A673 (cell line): ENCODE data around the gene CREBRF. TPM values are rescaled to one million over a fixed set of nuclear protein-coding genes. Genes with fewer than 3 reads are reported as not detected.
"Not testable (repeated sequence)": the region's sequence is repeated elsewhere in the genome, so short reads cannot be mapped to it uniquely, and the experiment has no call there.

Experiments used
- BruUV-seq: library from RNA; stranded (reverse); fragments of 400-500 nt; replicated peaks from 2 replicates; lab custom pipeline; 2021; lab: Mats Ljungman, UMichigan
- CTCF ChIA-PET: fragments of 300-600 bp; sonication (Branson Sonifier 250); formaldehyde crosslinking; loops from one replicate; lab custom pipeline; 2022; ENCODE audit warnings: antibody characterized with exemption; lab: Charles Lee
- POLR2A ChIA-PET: fragments of 300-600 bp; sonication (Branson Sonifier 250); formaldehyde crosslinking; loops from one replicate; lab custom pipeline; 2022; ENCODE audit warnings: antibody characterized with exemption; ENCODE audit not compliant: low non-redundant PET; lab: Charles Lee
- DNase-seq: peaks from one replicate; pipeline ENCODE4 v3.0.0-alpha.2; 2015; ENCODE audit warnings: low spot score
- H3K27ac ChIP-seq: fragments of 200-600 bp; sonication (generic); 2 replicates; pipeline ENCODE4 v1.5.1; 2016; ENCODE audit warnings: mixed run types, low read depth, mild to moderate bottlenecking, mixed read lengths, antibody characterized with exemption, low read length; ENCODE audit not compliant: poor library complexity, severe bottlenecking
- H3K27me3 ChIP-seq: fragments of 200-600 bp; sonication (generic); replicated peaks from 2 replicates; pipeline ENCODE4 v1.6.1; 2017; ENCODE audit warnings: mixed run types, low read depth, mild to moderate bottlenecking, mixed read lengths, antibody characterized with exemption, low read length; ENCODE audit not compliant: insufficient read depth, poor library complexity
- H3K36me3 ChIP-seq: fragments of 200-600 bp; sonication (generic); 2 replicates; pipeline ENCODE4 v1.6.1; 2016; ENCODE audit warnings: mixed run types, mild to moderate bottlenecking, mixed read lengths, antibody characterized with exemption, low read length; ENCODE audit not compliant: insufficient read depth, poor library complexity, severe bottlenecking
- H3K4me1 ChIP-seq: fragments of 200-600 bp; sonication (generic); 2 replicates; pipeline ENCODE4 v1.6.1; 2017; ENCODE audit warnings: mixed run types, mild to moderate bottlenecking, mixed read lengths, antibody characterized with exemption, low read length; ENCODE audit not compliant: insufficient read depth, poor library complexity, severe bottlenecking
- H3K4me3 ChIP-seq: fragments of 200-600 bp; sonication (generic); 2 replicates; pipeline ENCODE4 v1.5.1; 2016; ENCODE audit warnings: low read depth, mixed run types, mild to moderate bottlenecking, mixed read lengths, low read length; ENCODE audit not compliant: poor library complexity, severe bottlenecking
- H3K9me3 ChIP-seq: fragments of 200-600 bp; sonication (generic); 2 replicates; pipeline ENCODE4 v1.6.1; 2016; ENCODE audit warnings: mixed run types, low read depth, mild to moderate bottlenecking, mixed read lengths, antibody characterized with exemption, low read length; ENCODE audit not compliant: poor library complexity, severe bottlenecking
- CTCF ChIP-seq: fragments of 300-800, 200-600 bp; sonication (generic); conservative IDR thresholded peaks from 2 replicates; pipeline ENCODE4 v1.5.1; 2017; ENCODE audit warnings: low read depth, mild to moderate bottlenecking, antibody characterized with exemption, low read length, moderate library complexity, mixed read lengths
- EZH2 ChIP-seq: fragments of 200-600 bp; sonication (generic); IDR thresholded peaks from 2 replicates; pipeline ENCODE4 v1.6.1; 2017; ENCODE audit warnings: borderline replicate concordance, low read depth, mild to moderate bottlenecking, mixed read lengths, antibody characterized with exemption, low read length; ENCODE audit not compliant: poor library complexity, severe bottlenecking
- intact Hi-C: fragments of 100-400 bp; cut with micrococcal nuclease; formaldehyde crosslinking; loops from one replicate; pipeline ENCODE4 v1.10.0; 2022; ENCODE audit not compliant: unreplicated experiment
- total RNA-seq: library from RNA; stranded (reverse); gene quantifications from 2 replicates; pipeline ENCODE4 v1.2.3, GENCODE V29; 2021

Gene CREBRF
- total RNA-seq, 1 experiment from 2014 or later = 1.5 TPM

DNA sequence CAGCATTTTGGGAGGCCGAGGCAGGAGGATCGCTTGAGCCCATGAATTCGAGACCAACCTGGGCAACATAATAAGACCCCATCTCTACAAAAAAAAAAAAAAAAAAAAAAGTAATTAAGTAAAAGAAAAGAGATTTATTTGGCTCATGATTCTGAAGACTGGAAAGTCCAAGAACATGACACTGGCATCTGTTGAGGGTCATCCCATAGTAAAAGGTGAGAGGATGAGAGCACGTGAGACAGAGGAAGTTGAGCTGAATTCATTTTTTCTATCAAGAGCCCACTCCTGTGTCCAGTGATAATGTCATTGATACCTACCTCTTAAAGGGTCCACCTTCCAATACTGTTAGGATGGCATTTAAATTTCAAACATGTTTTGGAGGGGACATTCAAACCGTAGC is 19.8 kb downstream of the CREBRF start:
- intact Hi-C loops = no loop called here
- BruUV-seq = no TSS peak
- Histone ChIP-seq H3K4me3 (no peak overlapping the region), H3K4me1 (no peaks in the 10 kb centered on the region), H3K27ac (no peak overlapping the region), H3K27me3 (no peaks in the 10 kb centered on the region), H3K36me3 (no peaks in the 10 kb centered on the region), H3K9me3 (no peaks in the 10 kb centered on the region)
- no peak for TF ChIP-seq EZH2
- no peak for TF ChIP-seq CTCF
- ChIA-PET CTCF (no interaction called here), POLR2A (no interaction called here)
- DNase-seq = no peak

DNA sequence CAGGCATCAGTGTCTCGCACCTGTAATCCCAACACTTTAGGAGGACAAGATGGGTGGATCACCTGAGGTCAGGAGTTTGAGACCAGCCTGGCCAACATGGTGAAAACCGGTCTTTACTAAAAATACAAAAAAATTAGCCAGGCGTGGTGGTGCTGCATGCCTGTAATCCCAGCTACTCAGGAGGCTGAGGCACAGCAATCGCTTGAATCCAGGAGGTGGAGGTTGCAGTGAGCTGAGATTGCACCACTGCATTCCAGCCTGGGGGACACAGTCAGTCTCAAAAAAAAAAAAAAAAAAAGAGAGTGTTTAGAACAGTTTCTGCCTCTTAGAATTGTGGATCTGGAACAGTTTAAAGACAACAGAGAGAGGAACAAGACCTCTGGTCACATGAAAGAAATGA is 20.3 kb downstream of the CREBRF start:
- H3K27ac ChIP-seq, BruUV-seq, DNase-seq, H3K4me1 ChIP-seq, POLR2A ChIA-PET, H3K27me3 ChIP-seq, H3K36me3 ChIP-seq, CTCF ChIA-PET, H3K9me3 ChIP-seq, H3K4me3 ChIP-seq, intact Hi-C loops: not testable (repeated sequence)

- intact Hi-C loops = no loop called here
- ChIA-PET POLR2A (no interaction called here), CTCF (no interaction called here)
- TF ChIP-seq EZH2 (no peak), CTCF (no peak)
- Histone ChIP-seq H3K27ac (no peak overlapping the region), H3K9me3 (no peaks in the 10 kb centered on the region), H3K27me3 (no peaks in the 10 kb centered on the region), H3K4me3 (no peak overlapping the region), H3K36me3 (no peaks in the 10 kb centered on the region), H3K4me1 (no peaks in the 10 kb centered on the region)
- DNase-seq = no peak
- BruUV-seq = no TSS peak
Observed at GRCh38 chr5:173078878-173079277, 22.7 kb downstream of the CREBRF start.

DNA sequence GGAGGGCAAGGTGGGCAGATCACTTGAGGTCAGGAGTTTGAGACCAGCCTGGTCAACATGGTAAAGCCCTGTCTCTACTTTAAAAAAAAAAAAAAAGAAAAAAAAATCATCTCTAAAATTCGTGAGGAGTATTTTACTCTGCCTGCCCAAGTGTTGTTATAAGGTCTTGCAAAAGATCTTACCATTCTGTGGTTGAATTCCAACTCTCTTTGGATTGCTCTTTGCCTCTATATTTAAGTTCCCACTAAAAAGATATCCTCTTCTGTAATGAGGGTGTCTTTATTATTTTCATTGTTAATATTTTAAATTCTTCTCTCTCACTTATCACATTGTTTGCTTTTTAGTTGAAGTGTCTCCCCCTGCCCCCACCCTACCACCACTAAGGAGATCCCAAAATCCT is 33.4 kb downstream of the CREBRF start:
- no peaks in the 10 kb centered on the region for H3K27me3 ChIP-seq
- no peak overlapping the region for H3K27ac ChIP-seq
- H3K9me3 ChIP-seq = no peaks in the 10 kb centered on the region
- intact Hi-C loops = no loop called here
- DNase-seq = no peak
- no peaks in the 10 kb centered on the region for H3K36me3 ChIP-seq
- ChIA-PET CTCF (no interaction called here), POLR2A (no interaction called here)
- no peak overlapping the region for H3K4me3 ChIP-seq
- no TSS peak for BruUV-seq
- no peaks in the 10 kb centered on the region for H3K4me1 ChIP-seq
- TF ChIP-seq EZH2 = no peak
- TF ChIP-seq CTCF = no peak
